Neural progenitor cell (in vitro differentiated cells): Measurements from ENCODE around the gene BATF2. TPM values are rescaled to one million over a fixed set of nuclear protein-coding genes. Genes with fewer than 3 reads are reported as not detected.

ENCODE experiments used
- DNase-seq: peaks from one replicate; pipeline ENCODE4 v3.0.0-alpha.2; 2016; ENCODE audit warnings: low spot score
- H2AFZ ChIP-seq: fragments of 200-600 bp; sonication (generic); replicated peaks from 2 replicates; pipeline ENCODE4 v1.6.1; 2016; ENCODE audit warnings: antibody characterized with exemption
- H3F3A ChIP-seq: fragments of 200-600 bp; sonication (generic); 2 replicates; pipeline ENCODE4 v1.6.1; 2016; ENCODE audit warnings: antibody characterized with exemption, low read depth
- H3K27ac ChIP-seq: fragments of 200-600 bp; sonication (generic); 2 replicates; pipeline ENCODE4 v1.5.1; 2016; ENCODE audit warnings: mild to moderate bottlenecking
- H3K27me3 ChIP-seq: fragments of 200-600 bp; sonication (generic); 2 replicates; pipeline ENCODE4 v1.6.1; 2016; ENCODE audit warnings: mild to moderate bottlenecking, moderate library complexity
- H3K36me3 ChIP-seq: fragments of 200-600 bp; sonication (generic); 2 replicates; pipeline ENCODE4 v1.5.1; 2016
- H3K4me1 ChIP-seq: fragments of 200-600 bp; sonication (generic); 2 replicates; pipeline ENCODE4 v1.6.1; 2016; ENCODE audit warnings: mixed run types
- H3K4me2 ChIP-seq: fragments of 200-600 bp; sonication (generic); 2 replicates; pipeline ENCODE4 v1.6.1; 2016
- H3K4me3 ChIP-seq: fragments of 200-600 bp; sonication (generic); 2 replicates; pipeline ENCODE4 v1.5.1; 2016
- H3K79me2 ChIP-seq: fragments of 200-600 bp; sonication (generic); 2 replicates; pipeline ENCODE4 v1.6.1; 2016; ENCODE audit warnings: low read depth
- H3K9ac ChIP-seq: fragments of 200-600 bp; sonication (generic); 2 replicates; pipeline ENCODE4 v1.6.1; 2016
- H3K9me3 ChIP-seq: fragments of 200-600 bp; sonication (generic); 2 replicates; pipeline ENCODE4 v1.5.1; 2016; ENCODE audit warnings: low read depth
- H4K20me1 ChIP-seq: fragments of 200-600 bp; sonication (generic); 2 replicates; pipeline ENCODE4 v1.6.1; 2016; ENCODE audit warnings: low read depth
- H3K27ac Mint-ChIP-seq: 3 replicates; pipeline ENCODE4 v1.8.0; 2021; ENCODE audit warnings: mixed read lengths
- H3K27me3 Mint-ChIP-seq: 2 replicates; pipeline ENCODE4 v1.8.0; 2022; ENCODE audit warnings: low read depth, mild to moderate bottlenecking, inconsistent platforms, moderate library complexity, mixed read lengths; ENCODE audit not compliant: insufficient read depth
- H3K36me3 Mint-ChIP-seq: 3 replicates; pipeline ENCODE4 v1.8.0; 2021; ENCODE audit warnings: mixed read lengths
- H3K4me1 Mint-ChIP-seq: 3 replicates; pipeline ENCODE4 v1.8.0; 2021; ENCODE audit warnings: mixed read lengths
- H3K4me3 Mint-ChIP-seq: 3 replicates; pipeline ENCODE4 v1.8.0; 2021; ENCODE audit warnings: mild to moderate bottlenecking, moderate library complexity, mixed read lengths
- H3K9me3 Mint-ChIP-seq: 3 replicates; pipeline ENCODE4 v1.8.0; 2020; ENCODE audit warnings: mixed read lengths
- CTCF ChIP-seq: fragments of 200-600 bp; sonication (generic); IDR thresholded peaks from 2 replicates; pipeline ENCODE4 v1.5.1; 2017; ENCODE audit warnings: antibody characterized with exemption, mild to moderate bottlenecking
- EZH2 ChIP-seq: fragments of 200-600 bp; sonication (generic); IDR thresholded peaks from 2 replicates; pipeline ENCODE4 v1.6.1; 2017; ENCODE audit warnings: antibody characterized with exemption, mild to moderate bottlenecking, moderate library complexity
- EZH2phosphoT487 ChIP-seq: fragments of 200-600 bp; sonication (generic); IDR thresholded peaks from 2 replicates; pipeline ENCODE4 v1.6.1; 2017; ENCODE audit warnings: antibody characterized with exemption
- total RNA-seq: library from RNA; depleted of rRNA; stranded (reverse); fragments of >200 nt; gene quantifications from 2 replicates; pipeline ENCODE4 v1.2.3, GENCODE V29; 2015; ENCODE audit warnings: low replicate concordance

Gene BATF2
- total RNA-seq, 1 donor from 2014 or later: not detected

- Mint-ChIP-seq H3K27ac (peak overlapping the region; percentile 85), H3K4me1 (peaks cover 12% of the 10 kb centered on the region), H3K4me3 (peak overlapping the region; percentile 63), H3K9me3 (no peaks in the 10 kb centered on the region), H3K27me3 (peaks cover 7% of the 10 kb centered on the region), H3K36me3 (no peaks in the 10 kb centered on the region)
- H4K20me1 ChIP-seq: no peaks in the 10 kb centered on the region
- no peak overlapping the region for H3K9ac ChIP-seq
- no peaks in the 10 kb centered on the region for H3K79me2 ChIP-seq
- peaks cover 6% of the 10 kb centered on the region for H3F3A ChIP-seq
- H3K27ac ChIP-seq: no peak overlapping the region
- no peaks in the 10 kb centered on the region for H3K4me1 ChIP-seq
- H3K4me3 ChIP-seq: no peak overlapping the region
- H3K9me3 ChIP-seq: no peaks in the 10 kb centered on the region
- TF ChIP-seq EZH2 (no peak), EZH2phosphoT487 (no peak), CTCF (no peak)
- peak overlapping the region; percentile 10 for H3K4me2 ChIP-seq
- no peaks in the 10 kb centered on the region for H3K27me3 ChIP-seq
- DNase-seq: no peak
- no peaks in the 10 kb centered on the region for H3K36me3 ChIP-seq
- H2AFZ ChIP-seq: peak overlapping the region; percentile 92
Measured at GRCh38 chr11:64996327-64996709, 453 bp downstream of the BATF2 start.

DNA sequence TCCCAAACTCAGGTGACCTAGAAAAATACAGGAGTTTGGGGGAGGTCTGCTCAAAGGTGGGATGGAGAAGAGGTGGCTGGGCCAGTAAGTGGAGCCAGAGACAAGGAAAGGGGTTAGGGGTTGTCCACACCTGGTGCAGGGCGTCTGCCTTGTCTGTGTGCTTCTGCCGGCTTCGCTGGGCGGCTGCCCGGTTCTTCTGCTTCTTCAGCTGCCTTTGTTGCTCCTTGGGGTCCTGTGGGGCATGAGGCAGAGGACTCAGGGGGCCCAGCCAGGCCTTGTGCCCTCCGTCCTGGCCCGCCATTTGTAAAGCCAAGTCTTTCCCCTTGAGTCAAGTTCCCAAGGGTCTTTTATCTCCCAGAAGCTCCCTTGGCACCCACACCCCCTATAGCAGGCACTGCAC is 2.5 kb downstream of the BATF2 start:
- Histone ChIP-seq H3K27ac (no peak overlapping the region), H3K9ac (no peak overlapping the region), H3K36me3 (no peaks in the 10 kb centered on the region), H3K79me2 (no peaks in the 10 kb centered on the region), H3K4me2 (no peak overlapping the region), H3K9me3 (no peaks in the 10 kb centered on the region), H3K4me1 (no peaks in the 10 kb centered on the region), H2AFZ (no peak overlapping the region), H3K4me3 (no peak overlapping the region), H4K20me1 (no peaks in the 10 kb centered on the region), H3K27me3 (no peaks in the 10 kb centered on the region), H3F3A (peaks cover 6% of the 10 kb centered on the region)
- Mint-ChIP-seq H3K4me3 (no peak overlapping the region), H3K9me3 (no peaks in the 10 kb centered on the region), H3K27ac (no peak overlapping the region), H3K36me3 (no peaks in the 10 kb centered on the region), H3K4me1 (peaks cover 18% of the 10 kb centered on the region), H3K27me3 (peaks cover 7% of the 10 kb centered on the region)
- TF ChIP-seq EZH2phosphoT487: no peak
- no peak for DNase-seq

- Mint-ChIP-seq H3K4me1 (peaks cover 6% of the 10 kb centered on the region), H3K27ac (peak overlapping the region; percentile 36), H3K9me3 (peaks cover 2% of the 10 kb centered on the region), H3K27me3 (peaks cover 6% of the 10 kb centered on the region), H3K4me3 (no peak overlapping the region), H3K36me3 (no peaks in the 10 kb centered on the region)
- Histone ChIP-seq H3K36me3 (no peaks in the 10 kb centered on the region), H3K9me3 (no peaks in the 10 kb centered on the region), H3K4me1 (no peaks in the 10 kb centered on the region), H3K4me2 (no peak overlapping the region), H3K4me3 (no peak overlapping the region), H2AFZ (no peak overlapping the region), H3F3A (no peaks in the 10 kb centered on the region), H3K79me2 (no peaks in the 10 kb centered on the region), H3K27me3 (no peaks in the 10 kb centered on the region), H3K9ac (no peak overlapping the region), H3K27ac (no peak overlapping the region), H4K20me1 (no peaks in the 10 kb centered on the region)
- DNase-seq: no peak
- TF ChIP-seq EZH2: no peak
- no peak for TF ChIP-seq CTCF
- TF ChIP-seq EZH2phosphoT487: no peak
Measured at GRCh38 chr11:64990222-64990923, 6.4 kb downstream of the BATF2 start.

- H3K36me3 Mint-ChIP-seq: no peaks in the 10 kb centered on the region
- no peaks in the 10 kb centered on the region for H3K79me2 ChIP-seq
- no peaks in the 10 kb centered on the region for H3K36me3 ChIP-seq
- H3K9me3 ChIP-seq: no peaks in the 10 kb centered on the region
- H3K4me3 Mint-ChIP-seq: no peak overlapping the region
- no peak overlapping the region for H3K27ac ChIP-seq
- no peaks in the 10 kb centered on the region for H3K4me1 ChIP-seq
- H4K20me1 ChIP-seq: no peaks in the 10 kb centered on the region
- no peak overlapping the region for H3K27ac Mint-ChIP-seq
- H3K27me3 Mint-ChIP-seq: peaks cover 6% of the 10 kb centered on the region
- peaks cover 6% of the 10 kb centered on the region for H3K4me1 Mint-ChIP-seq
- H3K9ac ChIP-seq: no peak overlapping the region
- TF ChIP-seq EZH2 (no peak), CTCF (no peak), EZH2phosphoT487 (no peak)
- no peaks in the 10 kb centered on the region for H3F3A ChIP-seq
- DNase-seq: no peak
- H3K4me2 ChIP-seq: no peak overlapping the region
- no peaks in the 10 kb centered on the region for H3K27me3 ChIP-seq
- H3K4me3 ChIP-seq: no peak overlapping the region
- peak overlapping the region; percentile 26 for H2AFZ ChIP-seq
- peaks cover 2% of the 10 kb centered on the region for H3K9me3 Mint-ChIP-seq
Measured at GRCh38 chr11:64989416-64989815, 7.4 kb downstream of the BATF2 start.
